Measurements from ENCODE around the gene PLEK. TPM values are rescaled to one million over a fixed set of nuclear protein-coding genes. Genes with fewer than 3 reads are reported as not detected.

PLEK gene
- total RNA-seq, 1 donor: 0.36 TPM

GRCh38 chr2:68359889-68360288 lies 5.2 kb upstream of the PLEK start:
- Histone ChIP-seq H3K4me1 (ENCODE audit: insufficient read depth, low read length) (no peaks in the 10 kb centered on the region), H3K36me3 (ENCODE audit: insufficient read depth, low read length) (no peaks in the 10 kb centered on the region), H4K20me1 (ENCODE audit: insufficient read depth, low read length) (no peaks in the 10 kb centered on the region), H2AFZ (ENCODE audit: low read length) (no peak overlapping the region), H3K4me2 (ENCODE audit: insufficient read depth, low read length) (no peak overlapping the region), H3K27ac (ENCODE audit: low read depth, low read length) (no peak overlapping the region), H3K4me3 (ENCODE audit: insufficient read depth, low read length) (no peak overlapping the region), H3K79me2 (ENCODE audit: insufficient read depth, low read length) (no peaks in the 10 kb centered on the region), H3K27me3 (ENCODE audit: insufficient read depth, low read length) (no peaks in the 10 kb centered on the region), H3K9me3 (ENCODE audit: low read depth, low read length) (no peaks in the 10 kb centered on the region)
- DNase-seq (ENCODE audit: insufficient read length, low spot score, missing footprints): peak; percentile 44
- TF ChIP-seq CTCF (IDR thresholded peaks at IDR 0.05; ENCODE audit: extremely low read depth, low read depth, low read length): peak; percentile 39

- Histone ChIP-seq H3K27ac (ENCODE audit: low read depth, low read length) (no peak overlapping the region), H3K4me2 (ENCODE audit: insufficient read depth, low read length) (peak overlapping the region; percentile 69), H3K36me3 (ENCODE audit: insufficient read depth, low read length) (no peaks in the 10 kb centered on the region), H3K4me3 (ENCODE audit: insufficient read depth, low read length) (peak overlapping the region; percentile 49), H2AFZ (ENCODE audit: low read length) (peak overlapping the region; percentile 33), H4K20me1 (ENCODE audit: insufficient read depth, low read length) (no peaks in the 10 kb centered on the region), H3K79me2 (ENCODE audit: insufficient read depth, low read length) (no peaks in the 10 kb centered on the region), H3K9me3 (ENCODE audit: low read depth, low read length) (no peaks in the 10 kb centered on the region), H3K27me3 (ENCODE audit: insufficient read depth, low read length) (no peaks in the 10 kb centered on the region), H3K4me1 (ENCODE audit: insufficient read depth, low read length) (no peaks in the 10 kb centered on the region)
- TF ChIP-seq CTCF (IDR thresholded peaks at IDR 0.05; ENCODE audit: extremely low read depth, low read depth, low read length): peak; percentile 83
- DNase-seq (ENCODE audit: insufficient read length, low spot score, missing footprints): peak; percentile 75
Observed at GRCh38 chr2:68362069-68362468, 3.0 kb upstream of the PLEK start.

- peak overlapping the region; percentile 33 for H2AFZ ChIP-seq (ENCODE audit: low read length)
- H3K4me2 ChIP-seq (ENCODE audit: insufficient read depth, low read length): no peak overlapping the region
- H3K79me2 ChIP-seq (ENCODE audit: insufficient read depth, low read length): no peaks in the 10 kb centered on the region
- H4K20me1 ChIP-seq (ENCODE audit: insufficient read depth, low read length): no peaks in the 10 kb centered on the region
- H3K4me1 ChIP-seq (ENCODE audit: insufficient read depth, low read length): peaks cover 1% of the 10 kb centered on the region
- no peaks in the 10 kb centered on the region for H3K27me3 ChIP-seq (ENCODE audit: insufficient read depth, low read length)
- no peak overlapping the region for H3K27ac ChIP-seq (ENCODE audit: low read depth, low read length)
- no peak overlapping the region for H3K4me3 ChIP-seq (ENCODE audit: insufficient read depth, low read length)
- H3K36me3 ChIP-seq (ENCODE audit: insufficient read depth, low read length): no peaks in the 10 kb centered on the region
- no peak for TF ChIP-seq CTCF (IDR thresholded peaks at IDR 0.05; ENCODE audit: extremely low read depth, low read depth, low read length)
- DNase-seq (ENCODE audit: insufficient read length, low spot score, missing footprints): no peak
- H3K9me3 ChIP-seq (ENCODE audit: low read depth, low read length): no peaks in the 10 kb centered on the region
Observed at GRCh38 chr2:68362749-68363148, 2.3 kb upstream of the PLEK start.

GRCh38 chr2:68363721-68364120 lies 1.4 kb upstream of the PLEK start:
- TF ChIP-seq CTCF (IDR thresholded peaks at IDR 0.05; ENCODE audit: extremely low read depth, low read depth, low read length): no peak

More at GRCh38 chr2:68363721-68364120, 1.4 kb upstream of the PLEK start:
- Histone ChIP-seq H3K36me3 (ENCODE audit: insufficient read depth, low read length) (no peaks in the 10 kb centered on the region), H2AFZ (ENCODE audit: low read length) (no peak overlapping the region), H3K4me3 (ENCODE audit: insufficient read depth, low read length) (no peak overlapping the region), H4K20me1 (ENCODE audit: insufficient read depth, low read length) (no peaks in the 10 kb centered on the region), H3K9me3 (ENCODE audit: low read depth, low read length) (no peaks in the 10 kb centered on the region), H3K4me1 (ENCODE audit: insufficient read depth, low read length) (peaks cover 11% of the 10 kb centered on the region), H3K27ac (ENCODE audit: low read depth, low read length) (no peak overlapping the region), H3K4me2 (ENCODE audit: insufficient read depth, low read length) (no peak overlapping the region), H3K27me3 (ENCODE audit: insufficient read depth, low read length) (no peaks in the 10 kb centered on the region), H3K79me2 (ENCODE audit: insufficient read depth, low read length) (no peaks in the 10 kb centered on the region)
- no peak for DNase-seq (ENCODE audit: insufficient read length, low spot score, missing footprints)
